ENCODE measurements around the gene RNU7-1. TPM values are rescaled to one million over a fixed set of nuclear protein-coding genes. Genes with fewer than 3 reads are reported as not detected.

RNU7-1 gene
- total and polyA plus RNA-seq, 2 donors (not counting 1 experiment from before 2014, with no cell fraction given): not detected

DNA sequence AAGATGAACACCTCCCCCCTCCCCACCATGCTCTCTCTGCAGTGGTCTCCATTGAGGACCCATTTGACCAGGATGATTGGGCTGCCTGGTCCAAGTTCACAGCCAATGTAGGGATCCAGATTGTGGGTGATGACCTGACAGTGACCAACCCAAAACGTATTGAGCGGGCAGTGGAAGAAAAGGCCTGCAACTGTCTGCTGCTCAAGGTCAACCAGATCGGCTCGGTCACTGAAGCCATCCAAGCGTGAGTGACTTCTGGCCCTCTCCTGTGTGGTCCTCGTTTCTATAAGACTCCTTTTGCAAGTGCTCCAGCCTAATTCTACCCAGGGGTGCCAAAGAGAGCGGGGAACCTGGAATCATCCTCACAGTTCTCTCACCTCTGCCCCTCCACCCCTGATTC lies 22.1 kb upstream of the RNU7-1 start:
- peak overlapping the region; percentile 54 for H3K4me2 ChIP-seq (replicated peaks; ENCODE audit: low read depth, low read length, poor library complexity, severe bottlenecking)
- peaks cover 43% of the 10 kb centered on the region for H3K4me1 Mint-ChIP-seq
- intact Hi-C loops (cut with micrococcal nuclease): no loop called here
- no peaks in the 10 kb centered on the region for H3K27me3 Mint-ChIP-seq
- H3K4me1 ChIP-seq (ENCODE audit: control insufficient read depth in 2 of 2, insufficient read depth in 2 of 2, low read length in 2 of 2): peaks cover 33 to 43% of the 10 kb centered on the region in 2 donors
- H3K9me3 ChIP-seq (ENCODE audit: control extremely low read depth in 1 of 3, control insufficient read depth in 2 of 3, insufficient read depth in 1 of 3, low read length in 2 of 3): no peaks in the 10 kb centered on the region
- H3K9ac ChIP-seq (ENCODE audit: low read length): no peak overlapping the region
- no peaks in the 10 kb centered on the region for H4K20me1 ChIP-seq (ENCODE audit: control insufficient read depth, insufficient read depth, low read length, poor library complexity, severe bottlenecking)
- H3K27me3 ChIP-seq (replicated peaks in 1 of 4; ENCODE audit: control extremely low read depth in 1 of 4, control insufficient read depth in 3 of 4, insufficient read depth in 4 of 4, low read length in 3 of 4): no peaks in the 10 kb centered on the region
- H3K27ac Mint-ChIP-seq: peak overlapping the region; percentile 41
- ChIA-PET POLR2A (interaction anchor here (1.1 to 1.4 kb wide), 2 partner anchors 49 to 52 kb away, joined by 3 to 6 read pairs; partner anchors contain the start of gene SPSB2), CTCF (interaction anchor here (1.4 to 6.2 kb wide), 10 partner anchors 8 to 192 kb away, joined by 3 to 119 read pairs (median 8); partner anchors contain the start of genes C1R and SPSB2)
- DNase-seq (no peak), ATAC-seq (ENCODE audit: low read depth) (no peak)
- H3K4me3 Mint-ChIP-seq: peak overlapping the region; percentile 60
- no peak overlapping the region for H3K4me3 ChIP-seq (ENCODE audit: control extremely low read depth in 1 of 5, extremely low read depth in 1 of 5, insufficient read depth in 1 of 5, low read depth in 2 of 5, low read length in 4 of 5)
- H3K36me3 ChIP-seq (replicated peaks in 1 of 2; ENCODE audit: control extremely low read depth in 1 of 2, control insufficient read depth in 1 of 2, extremely low read depth in 1 of 2, insufficient read depth in 2 of 2, low read length in 1 of 2): peaks cover 0 to 4% of the 10 kb centered on the region in 2 experiments
- no peak overlapping the region for H3K27ac ChIP-seq (ENCODE audit: low read length in 2 of 2)
- H2AFZ ChIP-seq (ENCODE audit: insufficient read depth, low read depth, low read length, poor library complexity, severe bottlenecking): no peak overlapping the region
- peaks cover 15% of the 10 kb centered on the region for H3K79me2 ChIP-seq (ENCODE audit: control insufficient read depth, insufficient read depth, low read length)
- H3K9me3 Mint-ChIP-seq (ENCODE audit: insufficient read depth): no peaks in the 10 kb centered on the region
- 94% methylated on average over 6 of the region's 7 CpGs for whole genome bisulfite sequencing (ENCODE audit: insufficient coverage)
- no peak for TF ChIP-seq EZH2 (IDR thresholded peaks at IDR 0.05; ENCODE audit: borderline replicate concordance, insufficient read depth, low read depth, low read length, poor library complexity, severe bottlenecking)
- TF ChIP-seq, protein P1, sequence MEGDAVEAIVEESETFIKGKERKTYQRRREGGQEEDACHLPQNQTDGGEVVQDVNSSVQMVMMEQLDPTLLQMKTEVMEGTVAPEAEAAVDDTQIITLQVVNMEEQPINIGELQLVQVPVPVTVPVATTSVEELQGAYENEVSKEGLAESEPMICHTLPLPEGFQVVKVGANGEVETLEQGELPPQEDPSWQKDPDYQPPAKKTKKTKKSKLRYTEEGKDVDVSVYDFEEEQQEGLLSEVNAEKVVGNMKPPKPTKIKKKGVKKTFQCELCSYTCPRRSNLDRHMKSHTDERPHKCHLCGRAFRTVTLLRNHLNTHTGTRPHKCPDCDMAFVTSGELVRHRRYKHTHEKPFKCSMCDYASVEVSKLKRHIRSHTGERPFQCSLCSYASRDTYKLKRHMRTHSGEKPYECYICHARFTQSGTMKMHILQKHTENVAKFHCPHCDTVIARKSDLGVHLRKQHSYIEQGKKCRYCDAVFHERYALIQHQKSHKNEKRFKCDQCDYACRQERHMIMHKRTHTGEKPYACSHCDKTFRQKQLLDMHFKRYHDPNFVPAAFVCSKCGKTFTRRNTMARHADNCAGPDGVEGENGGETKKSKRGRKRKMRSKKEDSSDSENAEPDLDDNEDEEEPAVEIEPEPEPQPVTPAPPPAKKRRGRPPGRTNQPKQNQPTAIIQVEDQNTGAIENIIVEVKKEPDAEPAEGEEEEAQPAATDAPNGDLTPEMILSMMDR (IDR thresholded peaks at IDR 0.05): no peak

Data from B cell (primary cell).